ENCODE data around the gene PPM1H.

DNA sequence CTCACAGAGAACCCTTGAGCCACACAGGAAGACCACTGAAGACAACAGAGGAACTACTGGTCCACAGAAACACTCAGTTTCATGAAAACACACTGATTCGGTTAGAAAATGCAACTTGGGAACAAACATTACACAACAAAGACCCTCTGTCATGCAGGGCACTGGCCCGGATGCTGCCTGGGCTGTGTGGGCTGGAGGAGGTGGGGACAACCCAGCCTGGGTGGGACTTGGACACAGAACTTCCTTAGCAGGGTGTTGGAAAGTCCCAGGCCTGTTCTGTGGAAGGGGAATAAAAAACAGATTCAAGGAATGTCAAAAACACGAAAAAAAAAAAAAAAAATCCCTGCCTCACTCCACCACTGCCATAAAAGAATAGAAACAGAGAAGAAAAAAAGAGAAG, 287.4 kb downstream of the PPM1H start:
- TF ChIP-seq, protein P1, sequence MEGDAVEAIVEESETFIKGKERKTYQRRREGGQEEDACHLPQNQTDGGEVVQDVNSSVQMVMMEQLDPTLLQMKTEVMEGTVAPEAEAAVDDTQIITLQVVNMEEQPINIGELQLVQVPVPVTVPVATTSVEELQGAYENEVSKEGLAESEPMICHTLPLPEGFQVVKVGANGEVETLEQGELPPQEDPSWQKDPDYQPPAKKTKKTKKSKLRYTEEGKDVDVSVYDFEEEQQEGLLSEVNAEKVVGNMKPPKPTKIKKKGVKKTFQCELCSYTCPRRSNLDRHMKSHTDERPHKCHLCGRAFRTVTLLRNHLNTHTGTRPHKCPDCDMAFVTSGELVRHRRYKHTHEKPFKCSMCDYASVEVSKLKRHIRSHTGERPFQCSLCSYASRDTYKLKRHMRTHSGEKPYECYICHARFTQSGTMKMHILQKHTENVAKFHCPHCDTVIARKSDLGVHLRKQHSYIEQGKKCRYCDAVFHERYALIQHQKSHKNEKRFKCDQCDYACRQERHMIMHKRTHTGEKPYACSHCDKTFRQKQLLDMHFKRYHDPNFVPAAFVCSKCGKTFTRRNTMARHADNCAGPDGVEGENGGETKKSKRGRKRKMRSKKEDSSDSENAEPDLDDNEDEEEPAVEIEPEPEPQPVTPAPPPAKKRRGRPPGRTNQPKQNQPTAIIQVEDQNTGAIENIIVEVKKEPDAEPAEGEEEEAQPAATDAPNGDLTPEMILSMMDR (conservative IDR thresholded peaks at IDR 0.05; ENCODE audit: low read depth, low read length) = no peak
- TF ChIP-seq EZH2 (IDR thresholded peaks at IDR 0.05; ENCODE audit: low read length, unreplicated experiment) (no peak), EZH2phosphoT487 (IDR thresholded peaks at IDR 0.05; ENCODE audit: borderline replicate concordance, low read length) (no peak)
